GM06990 (cell line): Measurements from ENCODE around the gene SCAMP1.
A peak's percentile ranks its signal among the peaks of the same experiment; 100 is the strongest.

ENCODE experiments used
- DNase-seq: peaks from one replicate; pipeline ENCODE4 v3.0.0-alpha.2; 2011; ENCODE audit not compliant: insufficient read length; ENCODE audit errors: extremely low read depth
- H3K27me3 ChIP-seq: replicated peaks from 2 replicates; pipeline ENCODE4 v1.6.0; 2011; ENCODE audit warnings: low read length; ENCODE audit not compliant: control insufficient read depth, insufficient read depth
- H3K36me3 ChIP-seq: 2 replicates; pipeline ENCODE4 v1.5.1; 2011; ENCODE audit warnings: low read length; ENCODE audit not compliant: control insufficient read depth, insufficient read depth
- H3K4me3 ChIP-seq: replicated peaks from 2 replicates; pipeline ENCODE4 v1.5.1; 2011; ENCODE audit warnings: low read depth, mild to moderate bottlenecking, control low read depth, low read length
- CTCF ChIP-seq: IDR thresholded peaks from 2 replicates; pipeline ENCODE4 v1.5.1; 2011; ENCODE audit warnings: low read length, control low read depth, mild to moderate bottlenecking, inconsistent platforms; ENCODE audit not compliant: insufficient read depth, poor library complexity, severe bottlenecking

The SCAMP1 gene

GRCh38 chr5:78467752-78468357 is 107.4 kb downstream of the SCAMP1 start:
- no peaks in the 10 kb centered on the region for H3K27me3 ChIP-seq
- peak; percentile 61 for TF ChIP-seq CTCF
- no peak overlapping the region for H3K4me3 ChIP-seq
- DNase-seq, result no peak
- no peaks in the 10 kb centered on the region for H3K36me3 ChIP-seq

- Histone ChIP-seq H3K4me3 (no peak overlapping the region), H3K27me3 (no peaks in the 10 kb centered on the region), H3K36me3 (no peaks in the 10 kb centered on the region)
- no peak for TF ChIP-seq CTCF
- DNase-seq, result no peak
Measured at GRCh38 chr5:78471896-78472295, 111.5 kb downstream of the SCAMP1 start.

- DNase-seq, result no peak
- H3K27me3 ChIP-seq, result no peaks in the 10 kb centered on the region
- H3K36me3 ChIP-seq, result no peaks in the 10 kb centered on the region
- TF ChIP-seq CTCF, result peak; percentile 2
- no peak overlapping the region for H3K4me3 ChIP-seq
Measured at GRCh38 chr5:78472469-78473106, 112.2 kb downstream of the SCAMP1 start.

- Histone ChIP-seq H3K36me3 (no peaks in the 10 kb centered on the region), H3K27me3 (no peaks in the 10 kb centered on the region), H3K4me3 (no peak overlapping the region)
- no peak for TF ChIP-seq CTCF
- DNase-seq, result no peak
Measured at GRCh38 chr5:78473751-78474150, 113.3 kb downstream of the SCAMP1 start.

GRCh38 chr5:78475370-78475769 is 115.0 kb downstream of the SCAMP1 start:
- Histone ChIP-seq H3K36me3 (no peaks in the 10 kb centered on the region), H3K4me3 (no peak overlapping the region), H3K27me3 (no peaks in the 10 kb centered on the region)
- TF ChIP-seq CTCF, result no peak
- no peak for DNase-seq
